GM18951 (cell line): Measurements from ENCODE around the gene LENG9.

Experiments
- POLR2A ChIP-seq: IDR thresholded peaks from 4 replicates; pipeline ENCODE4 v1.6.1; 2011; ENCODE audit warnings: mild to moderate bottlenecking; ENCODE audit not compliant: insufficient read length, insufficient read depth; ENCODE audit errors: extremely low read depth
- in situ Hi-C: fragments of 300-500 bp; cut with MboI; formaldehyde crosslinking; loops from one replicate; pipeline ENCODE4 v1.12.0; 2022; ENCODE audit warnings: low sequenced_read_pairs, mixed read lengths, inconsistent platforms; ENCODE audit not compliant: unreplicated experiment

LENG9 gene

DNA sequence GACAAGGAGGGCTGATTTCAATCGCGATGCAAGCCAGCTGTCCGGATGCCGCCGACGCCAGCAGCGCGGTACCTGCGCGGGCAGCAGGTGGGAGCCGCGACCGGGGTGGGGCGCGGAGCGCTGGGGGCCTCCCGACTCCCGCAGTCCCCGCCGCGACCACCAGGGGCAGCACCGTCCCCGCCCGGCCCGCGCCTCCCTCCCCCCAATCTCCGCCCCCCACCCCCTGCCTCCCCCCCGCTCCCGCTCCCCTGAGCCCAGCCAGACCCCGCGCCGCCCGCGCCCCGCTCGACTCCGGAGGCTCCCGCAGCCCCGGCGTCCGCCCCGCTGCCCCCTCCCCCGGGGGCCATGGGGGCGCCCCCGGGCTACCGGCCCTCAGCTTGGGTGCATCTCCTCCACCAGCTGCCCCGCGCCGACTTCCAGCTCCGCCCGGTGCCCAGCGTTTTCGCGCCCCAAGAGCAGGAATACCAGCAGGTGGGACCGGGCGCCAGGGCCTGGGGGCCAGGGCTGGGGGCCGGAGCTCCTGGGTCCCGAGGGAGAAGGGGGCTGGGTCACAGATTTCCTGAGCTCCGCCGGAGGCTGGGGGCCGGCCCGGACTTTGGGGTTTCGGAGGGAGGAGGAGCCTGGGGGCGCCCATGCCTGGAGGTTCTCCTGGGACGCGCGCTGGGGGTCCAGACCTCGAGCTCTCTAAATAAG is 48.2 kb downstream of the LENG9 start, which contains the start of gene TTYH1:
TSS of gene TTYH1 (plus strand) at position 257 of the 693 bp plus-strand sequence. CDS start at position 346, 89 bp downstream.
- in situ Hi-C loops: no loop called here
- no peak for TF ChIP-seq POLR2A

DNA sequence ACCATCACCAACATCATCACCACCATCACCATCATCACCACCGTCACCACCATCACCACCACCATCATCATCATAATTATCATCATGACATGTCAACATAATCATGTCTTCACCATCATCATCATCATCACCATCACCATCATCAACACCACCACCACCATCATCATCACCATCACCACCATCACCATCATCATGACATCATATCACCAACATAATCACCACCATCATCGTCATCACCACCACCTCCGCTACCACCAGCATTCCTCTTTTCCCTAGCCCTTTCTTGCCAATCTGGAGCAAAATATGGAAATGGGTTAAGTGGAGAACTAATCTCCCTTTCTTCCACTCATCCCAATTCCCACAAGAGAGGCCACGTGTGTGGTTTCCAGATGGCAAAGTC is 49.4 kb downstream of the LENG9 start:
- TF ChIP-seq POLR2A: no peak
- in situ Hi-C loops: no loop called here

DNA sequence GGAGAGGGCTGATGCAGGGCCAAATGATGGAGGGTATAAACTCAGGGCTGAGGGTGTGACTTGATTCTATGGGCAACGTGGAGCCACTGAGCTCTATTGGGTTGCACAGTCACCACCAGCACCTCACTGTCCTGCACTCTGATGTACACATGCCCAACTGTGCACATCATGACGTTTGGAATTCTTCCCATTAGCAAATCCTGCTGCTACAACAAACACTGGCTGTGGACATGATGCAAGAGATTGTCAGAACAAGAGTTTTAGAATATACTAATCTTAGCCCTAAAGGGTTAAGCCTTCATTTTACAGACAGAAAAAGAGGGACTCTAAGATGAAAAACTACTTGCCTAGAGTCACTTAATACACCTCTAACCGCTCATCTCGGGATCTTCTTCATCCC is 50.7 kb downstream of the LENG9 start:
- in situ Hi-C loops: no loop called here
- no peak for TF ChIP-seq POLR2A
